Hippocampal formation (tissue), 2 donors: ENCODE measurements around the gene EP400.
"Not testable (repeated sequence)": the region's sequence is repeated elsewhere in the genome, so short reads cannot be mapped to it uniquely, and the experiment has no call there.

Experiments
- DNase-seq, 2 donors: peaks; one replicate each; lab custom pipeline; 2025; lab: John Stamatoyannopoulos, UW

Gene EP400

DNA sequence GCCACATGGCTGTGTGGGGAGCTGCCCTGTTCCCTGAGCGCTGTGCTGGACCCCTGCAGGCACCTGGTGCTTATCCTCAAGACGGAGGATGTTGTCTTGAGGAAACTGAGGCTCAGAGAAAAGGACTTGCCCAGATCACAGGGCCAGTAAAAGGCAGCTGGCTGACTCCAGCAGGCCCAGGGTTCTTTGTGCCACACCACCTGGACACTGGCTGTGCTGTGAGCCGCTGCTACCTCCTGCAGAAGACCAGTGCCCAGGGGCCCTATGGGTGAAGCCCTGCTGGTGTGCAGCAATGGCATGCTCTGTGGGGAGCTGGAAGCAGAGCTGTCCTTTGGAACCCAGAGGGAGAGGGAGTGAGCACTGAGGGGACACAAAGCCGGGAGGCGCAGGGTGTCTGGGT is 118.5 kb downstream of the EP400 start:
- no peak for DNase-seq

DNA sequence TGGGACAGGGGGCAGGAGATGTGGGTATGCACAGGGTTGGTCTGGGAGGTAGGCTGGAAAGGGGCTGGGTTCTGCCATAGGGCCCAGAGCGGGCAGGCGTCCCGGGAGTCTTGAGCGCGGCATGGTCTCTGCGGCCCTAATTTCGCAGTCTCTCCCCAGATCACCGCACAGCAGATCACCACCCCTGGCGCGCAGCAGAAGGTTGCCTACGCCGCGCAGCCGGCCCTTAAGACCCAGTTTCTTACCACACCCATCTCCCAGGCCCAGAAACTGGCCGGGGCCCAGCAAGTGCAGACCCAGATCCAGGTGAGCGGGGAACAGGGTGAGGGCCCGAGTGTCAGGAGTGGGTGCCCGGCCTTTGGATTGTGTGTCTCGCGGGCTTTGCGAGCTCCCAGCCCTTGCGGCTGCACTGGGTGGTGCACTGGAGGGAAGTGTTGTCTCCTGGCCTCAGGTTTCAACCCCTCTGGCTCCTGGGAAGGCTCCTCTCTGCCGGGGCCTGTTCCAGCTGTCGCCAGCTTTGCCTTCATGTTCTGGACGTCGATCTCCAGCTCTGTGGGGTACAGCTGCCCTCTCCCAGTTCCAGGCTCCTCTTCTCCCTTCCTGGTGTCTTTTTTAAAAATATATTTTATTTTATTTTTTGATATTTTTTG is 119.7 kb downstream of the EP400 start:
- no peak for DNase-seq

DNA sequence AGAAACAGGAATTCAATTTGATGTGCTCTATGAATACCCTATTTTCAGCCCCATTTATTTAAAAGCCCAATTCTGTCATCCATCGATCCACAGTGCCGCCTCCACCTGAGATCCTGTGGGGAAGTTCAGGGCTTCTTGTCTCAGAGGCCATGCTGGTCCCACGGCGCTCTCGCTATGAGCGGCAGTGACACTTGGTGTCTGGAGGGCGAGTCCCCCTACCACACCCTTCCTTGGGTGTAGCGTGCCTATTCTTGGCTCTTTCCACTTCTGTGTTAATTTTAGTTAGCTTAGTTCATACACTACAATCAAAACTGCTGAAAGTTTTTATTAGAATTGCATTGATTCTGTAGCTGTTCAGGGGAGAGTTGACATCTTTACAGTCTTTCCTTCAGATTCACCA is 120.6 kb downstream of the EP400 start:
- DNase-seq, result no peak

DNA sequence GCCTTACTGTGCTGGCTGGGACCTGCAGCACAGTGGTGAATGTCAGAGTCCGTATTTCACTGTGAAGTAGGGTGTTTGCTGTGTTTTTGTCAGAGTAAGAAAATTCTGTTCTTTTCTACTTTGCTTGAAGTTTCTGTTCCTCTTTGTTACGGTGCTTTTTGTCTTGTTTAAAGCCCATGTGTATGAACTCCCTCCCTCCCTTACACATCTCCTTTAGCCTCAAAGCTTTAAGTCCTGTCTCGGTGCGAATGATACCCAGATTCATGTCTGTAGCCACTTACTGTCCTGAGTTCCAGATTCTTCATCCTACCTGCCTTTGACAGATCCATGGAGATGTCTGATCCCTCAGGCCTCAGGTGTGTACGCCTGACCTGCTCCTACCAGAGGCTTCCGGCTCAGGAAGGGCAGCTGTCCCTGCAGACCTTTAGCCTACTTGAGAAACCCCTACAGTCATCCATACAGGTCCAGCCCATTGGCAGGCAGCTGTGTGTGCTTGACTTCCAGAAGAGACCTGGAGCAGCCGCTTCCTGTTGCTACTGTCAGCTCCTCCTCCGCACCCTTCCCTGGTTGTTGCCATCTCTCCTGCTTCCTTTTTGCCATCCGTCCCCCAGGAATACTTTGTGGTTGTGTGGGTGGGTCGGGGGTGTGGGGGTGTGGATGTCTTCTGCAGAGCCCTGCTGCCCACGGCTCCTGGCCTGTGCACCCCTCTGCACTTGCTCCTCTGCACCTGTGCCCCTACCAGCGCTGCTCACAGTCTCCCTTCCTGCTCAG is 121.5 kb downstream of the EP400 start:
- DNase-seq, result no peak

DNA sequence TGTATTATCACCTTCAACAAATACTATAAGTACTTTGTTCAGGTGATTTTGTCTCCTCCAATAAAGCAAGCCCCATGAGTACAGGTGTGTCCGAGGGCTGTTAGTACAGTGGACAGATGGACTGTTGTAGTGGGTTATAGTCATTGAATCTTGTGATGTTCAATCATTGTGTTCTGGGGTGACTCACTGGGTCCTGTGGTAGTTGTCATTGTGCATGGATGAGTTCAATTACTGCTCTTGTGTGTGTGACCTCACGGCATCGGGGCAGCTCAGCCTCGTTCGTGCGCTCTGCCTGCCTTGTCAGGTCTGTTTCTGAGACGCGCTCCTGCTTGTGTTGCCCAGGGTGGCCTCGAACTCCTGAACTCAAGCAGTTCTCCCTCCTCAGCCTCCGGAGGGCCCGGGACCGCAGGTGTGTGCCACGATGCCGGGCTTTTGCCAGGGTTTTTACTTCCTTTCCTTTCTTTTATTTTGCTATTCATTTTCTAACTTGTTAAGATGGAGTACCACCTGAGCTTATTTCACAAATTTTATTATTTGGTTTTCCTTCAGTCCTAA is 122.2 kb downstream of the EP400 start:
- no peak for DNase-seq

DNA sequence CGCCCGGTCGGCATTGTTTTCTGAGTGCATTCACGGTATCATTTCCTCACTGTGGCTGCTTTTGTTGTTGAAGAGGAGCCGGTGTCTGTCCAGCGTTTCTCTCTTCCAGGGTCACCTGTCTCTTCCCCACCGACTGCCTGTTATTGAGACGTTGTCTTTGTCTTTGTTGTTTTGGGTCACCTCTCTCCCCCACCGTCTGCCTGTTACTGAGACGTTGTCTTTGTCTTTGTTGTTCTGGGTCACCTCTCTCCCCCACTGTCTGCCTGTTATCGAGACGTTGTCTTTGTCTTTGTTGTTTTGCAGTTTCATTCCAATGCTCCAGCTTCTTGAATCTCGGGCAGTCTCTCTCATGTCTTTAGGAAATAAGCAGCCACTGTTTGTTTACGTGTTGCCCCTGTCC is 124.5 kb downstream of the EP400 start:
- DNase-seq, result no peak

DNA sequence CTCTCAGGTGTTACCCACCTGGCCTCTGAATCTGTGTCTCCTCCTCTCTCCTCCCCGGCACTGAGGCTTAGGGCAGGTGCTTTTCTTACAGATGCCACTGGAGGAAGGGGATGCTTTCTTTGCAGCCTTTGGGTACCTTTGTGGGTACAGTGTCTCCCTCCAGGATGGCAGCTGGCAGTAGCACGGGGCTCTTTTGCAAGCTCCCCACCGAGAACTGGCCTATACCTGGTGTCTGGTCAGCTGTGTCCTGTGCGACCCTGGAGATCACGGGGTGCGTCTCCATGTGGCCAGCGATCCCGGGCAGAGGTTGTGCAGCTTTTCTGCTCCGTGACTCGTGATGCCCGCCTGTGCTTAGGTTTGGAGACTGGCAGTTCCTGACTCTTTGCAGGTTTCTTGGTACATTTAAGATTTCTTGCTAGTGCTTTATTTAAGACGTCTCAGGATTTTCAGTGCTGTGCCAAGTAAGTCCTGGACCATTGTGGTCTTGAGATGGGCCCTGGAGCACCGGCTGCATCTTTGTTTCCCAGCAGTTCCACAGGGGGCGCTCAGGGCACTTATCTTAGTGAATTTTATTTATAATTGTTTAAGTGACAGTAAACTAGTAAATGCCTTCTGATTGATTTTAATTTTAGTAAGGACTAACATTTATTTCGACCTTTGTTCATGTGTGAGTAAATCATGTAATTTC is 125.4 kb downstream of the EP400 start:
- DNase-seq, result no peak

DNA sequence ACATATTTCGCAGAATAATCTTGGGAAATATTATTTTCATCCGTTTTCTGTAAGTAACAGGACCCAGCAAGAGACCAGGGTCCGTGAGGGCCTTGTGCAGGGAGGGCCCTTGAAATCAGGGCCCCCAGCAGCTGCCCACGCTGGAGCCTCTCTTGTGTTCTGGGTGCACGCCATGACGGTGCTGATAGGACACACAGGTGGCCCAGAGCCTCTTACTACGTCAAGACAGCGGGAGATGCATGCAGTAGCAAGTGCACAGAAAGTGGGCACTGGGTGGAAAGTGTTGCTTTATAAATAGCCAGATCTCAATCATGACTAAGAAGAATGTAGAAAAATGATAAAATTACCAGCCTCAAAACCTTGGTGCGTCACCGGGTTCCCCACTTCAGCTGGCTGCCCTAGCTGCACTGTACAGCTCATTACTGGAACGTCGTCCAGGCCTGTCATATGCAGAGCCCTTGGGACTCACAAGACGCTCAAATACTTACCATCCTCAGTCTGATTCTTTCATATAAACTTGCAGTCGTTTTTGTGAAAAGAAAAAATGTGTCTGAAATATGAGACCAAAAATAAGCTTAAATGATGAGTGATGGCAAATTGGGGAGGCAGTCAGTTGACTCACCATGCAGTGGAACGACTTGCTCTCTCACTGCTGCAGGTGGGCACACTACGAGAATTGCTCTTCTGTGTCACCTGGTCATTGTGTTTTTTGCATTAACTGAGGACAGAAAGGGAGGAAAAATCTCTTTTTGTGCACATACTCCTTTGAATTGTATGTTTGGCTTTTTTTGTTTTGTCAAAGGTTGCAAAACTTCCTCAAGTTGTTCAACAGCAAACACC is 126.2 kb downstream of the EP400 start:
- DNase-seq, result no peak

DNA sequence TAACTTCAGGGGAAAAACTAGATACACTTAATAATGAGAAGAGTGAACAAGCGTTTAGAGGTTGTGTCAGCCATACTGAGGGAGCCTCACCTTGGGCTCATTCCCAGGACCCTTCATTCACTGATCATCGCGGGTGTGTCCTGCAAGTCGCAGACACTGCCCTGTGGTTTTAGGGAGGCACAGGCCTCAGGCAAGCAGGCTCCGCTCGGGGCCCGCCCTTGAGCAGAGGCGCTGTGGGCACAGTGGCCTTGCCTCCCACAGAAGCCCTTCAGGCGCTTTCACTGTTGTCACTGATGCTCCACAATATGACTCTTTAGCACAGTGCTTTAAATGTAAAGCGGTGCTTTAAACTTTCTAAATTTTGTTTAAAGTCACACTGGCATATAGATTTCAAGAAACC is 127.0 kb downstream of the EP400 start:
- DNase-seq, result no peak

DNA sequence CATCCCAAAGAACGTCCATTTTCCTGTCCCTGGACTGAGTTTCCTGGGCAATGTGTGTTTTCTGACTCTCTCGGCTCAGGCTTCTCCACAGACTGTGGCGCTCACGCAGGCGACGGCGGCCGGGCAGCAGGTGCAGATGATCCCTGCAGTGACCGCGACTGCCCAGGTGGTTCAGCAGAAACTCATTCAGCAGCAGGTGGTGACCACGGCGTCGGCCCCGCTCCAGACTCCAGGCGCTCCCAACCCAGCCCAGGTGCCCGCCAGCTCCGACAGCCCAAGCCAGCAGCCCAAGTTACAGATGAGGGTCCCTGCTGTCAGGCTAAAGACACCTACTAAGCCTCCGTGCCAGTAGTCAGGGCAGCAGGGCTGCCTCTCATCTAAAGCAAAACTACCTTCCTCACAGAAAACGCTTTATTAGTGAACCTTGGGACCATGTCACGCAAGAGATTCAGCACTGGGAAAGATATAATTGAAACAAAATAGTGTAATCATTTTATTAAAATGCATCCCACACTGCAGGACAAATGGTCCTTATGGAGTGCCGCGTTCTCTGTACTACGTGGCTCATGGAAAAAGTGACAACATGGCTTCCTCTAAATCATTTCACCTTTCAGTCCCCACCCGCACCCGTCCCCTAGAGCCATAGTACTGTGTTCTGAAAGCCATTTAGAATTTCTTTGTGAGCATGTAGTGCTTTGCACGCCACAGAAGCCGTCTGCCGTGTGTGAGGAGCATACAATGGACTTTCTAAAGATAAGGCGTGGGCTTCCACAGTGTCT is 127.8 kb downstream of the EP400 start:
- DNase-seq, result no peak

DNA sequence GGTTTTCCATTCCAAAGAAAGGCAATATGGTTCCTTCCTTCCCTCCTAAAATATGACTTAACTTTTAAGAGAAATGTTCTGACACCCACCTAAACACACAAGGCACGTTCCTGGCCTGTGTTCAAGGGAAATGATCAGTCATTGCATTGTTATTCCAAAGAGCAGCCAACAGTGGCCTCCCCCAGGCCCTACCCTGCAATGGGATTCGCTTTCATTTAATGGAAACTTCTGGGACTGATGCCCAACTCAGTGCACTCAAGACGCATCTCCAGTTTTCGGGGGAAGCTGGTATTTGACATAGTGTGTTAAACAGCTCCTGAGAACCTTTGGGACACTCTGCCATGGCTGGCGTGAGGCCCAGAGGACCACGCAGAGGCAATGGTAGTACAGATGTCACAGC is 128.4 kb downstream of the EP400 start:
- DNase-seq, result no peak

DNA sequence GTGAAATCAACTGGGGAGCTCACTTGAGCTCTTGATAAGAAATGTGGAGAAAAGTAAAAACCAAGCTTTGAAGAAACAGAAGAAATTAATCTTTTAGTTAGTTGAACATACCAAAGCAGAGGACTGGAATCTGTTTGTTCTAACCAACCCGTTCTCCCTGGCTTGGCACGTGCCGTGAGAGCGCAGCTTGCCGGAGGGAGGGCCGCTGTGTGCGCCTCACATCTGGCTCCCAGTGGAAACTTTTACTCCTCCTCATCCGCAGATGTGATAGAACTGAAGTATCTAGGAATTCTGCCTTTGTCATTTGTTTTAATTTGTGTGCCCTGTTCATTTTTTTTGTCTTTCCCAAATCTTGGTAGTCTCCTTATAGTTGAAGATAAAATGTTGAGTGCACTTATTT is 129.5 kb downstream of the EP400 start:
- DNase-seq, result no peak

DNA sequence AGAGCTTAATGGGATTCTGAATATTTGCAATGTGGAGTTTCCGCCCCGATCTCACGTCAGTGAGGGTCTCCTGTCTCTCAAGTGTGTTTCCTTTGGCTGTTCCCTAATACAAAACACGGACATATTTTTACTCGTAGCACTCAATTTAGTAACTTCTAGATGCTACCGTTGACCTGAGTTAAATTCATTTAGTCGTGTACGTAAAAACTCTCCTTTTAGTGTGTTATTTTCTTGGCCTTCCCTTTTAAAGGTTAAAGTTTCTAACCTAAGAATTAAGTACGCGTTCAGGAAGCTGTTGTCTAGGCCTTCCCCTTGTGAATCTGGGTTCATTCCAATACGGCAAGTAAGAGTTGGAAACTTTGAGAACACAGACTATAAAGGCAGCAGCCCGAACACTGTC is 130.0 kb downstream of the EP400 start:
- DNase-seq, result no peak

DNA sequence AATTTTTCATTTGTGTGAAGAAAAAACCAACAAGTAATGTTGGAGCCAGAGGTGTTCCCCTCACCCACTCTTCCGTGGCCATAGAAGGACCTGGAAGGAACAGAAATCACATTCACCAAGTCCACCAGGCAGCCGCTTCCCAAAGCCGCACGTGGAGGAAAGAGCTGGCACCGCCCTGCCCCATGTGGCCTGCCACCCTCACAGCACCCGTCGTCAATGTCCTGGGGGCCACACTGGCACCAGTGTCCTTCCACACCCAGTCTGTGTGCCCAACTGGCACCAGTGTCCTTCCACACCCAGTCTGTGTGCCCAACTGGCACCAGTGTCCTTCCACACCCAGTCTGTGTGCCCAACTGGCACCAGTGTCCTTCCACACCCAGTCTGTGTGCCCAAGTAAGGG is 130.8 kb downstream of the EP400 start:
- not testable (repeated sequence) for DNase-seq

DNA sequence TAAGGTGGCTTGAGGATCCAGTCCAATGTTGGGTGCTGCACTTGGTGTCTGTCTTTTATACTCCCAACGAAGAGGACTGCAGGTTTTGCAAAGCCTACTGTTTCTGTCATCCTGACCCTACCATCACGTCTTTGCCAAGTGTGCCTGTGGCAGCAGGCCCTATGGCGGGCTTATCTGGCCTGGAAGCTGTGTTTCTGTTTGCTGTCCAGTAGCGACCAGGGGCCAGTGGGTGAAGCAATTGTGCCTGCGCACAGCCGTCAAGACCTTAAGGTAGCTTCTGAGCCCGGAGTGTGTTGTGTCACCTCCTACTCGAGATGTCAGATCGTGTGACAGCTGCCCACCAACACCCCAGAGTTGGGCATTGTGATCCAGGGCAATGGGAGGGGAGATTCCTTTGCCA is 131.7 kb downstream of the EP400 start:
- DNase-seq, result no peak

DNA sequence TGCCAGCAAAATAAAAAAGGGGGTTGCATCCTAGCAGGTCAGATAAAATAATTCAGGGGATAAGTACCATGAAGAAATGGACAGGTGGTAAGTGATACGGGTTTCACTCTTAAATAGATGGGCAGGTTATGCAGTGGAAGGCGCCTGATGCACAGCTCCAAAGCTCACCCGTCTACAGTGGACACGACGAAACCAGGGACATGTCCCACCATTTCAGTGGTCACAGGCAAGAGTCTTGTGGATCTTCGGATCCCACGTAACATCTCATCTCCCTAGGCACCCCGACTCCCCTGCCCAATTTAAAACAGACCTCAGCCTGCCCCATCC is 133.8 kb downstream of the EP400 start:
- no peak for DNase-seq

DNA sequence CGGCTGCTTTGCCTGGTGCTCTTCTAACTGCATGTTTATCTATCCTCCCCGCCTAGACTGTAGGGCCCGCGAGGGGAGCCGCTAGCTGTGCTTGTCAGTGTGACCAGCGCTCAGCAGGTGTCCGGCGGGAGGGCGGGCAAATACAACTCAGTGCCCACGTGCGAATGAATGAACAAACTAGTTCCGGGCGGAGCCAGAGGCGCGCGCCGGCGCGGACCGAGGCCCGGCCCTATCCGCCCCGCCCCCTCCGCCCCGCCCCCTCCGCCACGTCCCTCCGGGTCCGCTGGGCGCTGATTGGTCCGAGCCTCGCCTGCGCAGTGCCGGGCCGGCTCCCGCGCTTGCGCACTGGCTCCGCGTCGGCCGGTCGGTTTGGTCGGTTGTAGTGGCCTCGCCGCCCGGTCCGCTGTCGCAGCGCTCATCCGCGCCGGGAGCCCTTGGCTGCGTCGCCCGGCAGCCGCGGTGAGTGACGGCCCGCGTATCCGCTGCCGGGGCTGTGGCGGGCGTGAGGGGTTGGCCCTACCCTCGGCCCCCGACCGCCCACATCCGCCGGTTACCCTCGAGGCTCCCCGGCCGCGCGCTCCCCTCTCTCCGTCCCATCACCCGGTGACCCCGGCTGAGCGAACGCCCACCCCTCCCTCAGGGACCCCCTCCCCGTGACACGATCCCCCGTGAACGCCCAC is 134.3 kb downstream of the EP400 start:
- peak; percentile 74 to 86 for DNase-seq

DNA sequence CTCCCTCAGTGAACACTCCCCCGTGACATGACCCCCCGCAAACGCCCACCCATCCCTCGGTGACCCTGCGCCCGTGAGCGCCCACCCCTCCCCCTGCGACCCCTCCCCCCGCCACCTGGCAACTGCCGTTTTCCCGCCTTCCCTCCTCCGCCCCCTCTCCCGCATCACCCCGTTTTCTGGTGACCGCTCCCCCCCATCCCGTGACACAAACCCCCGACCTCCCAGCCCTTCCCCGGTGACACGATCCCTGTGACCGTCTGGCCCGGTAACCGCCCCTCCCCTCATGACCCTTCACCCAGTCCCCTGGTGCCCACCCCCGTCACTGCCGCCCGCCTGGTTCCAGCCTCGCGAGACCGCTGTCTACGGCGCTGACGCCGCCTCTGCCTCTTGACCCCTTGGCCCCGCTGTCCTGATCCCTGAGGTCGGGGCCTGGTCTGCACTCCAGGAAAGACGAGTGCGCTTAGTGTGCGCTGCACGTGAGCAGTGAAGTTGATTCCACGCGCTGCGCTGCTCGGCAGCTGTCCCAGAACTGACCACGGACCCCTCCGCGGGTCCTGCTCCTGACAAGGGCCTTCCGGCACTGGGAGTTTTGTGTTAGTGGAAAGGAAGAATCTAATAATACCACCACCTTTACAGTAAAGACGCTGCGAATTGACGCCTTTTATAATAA is 135.0 kb downstream of the EP400 start:
- DNase-seq, result no peak

DNA sequence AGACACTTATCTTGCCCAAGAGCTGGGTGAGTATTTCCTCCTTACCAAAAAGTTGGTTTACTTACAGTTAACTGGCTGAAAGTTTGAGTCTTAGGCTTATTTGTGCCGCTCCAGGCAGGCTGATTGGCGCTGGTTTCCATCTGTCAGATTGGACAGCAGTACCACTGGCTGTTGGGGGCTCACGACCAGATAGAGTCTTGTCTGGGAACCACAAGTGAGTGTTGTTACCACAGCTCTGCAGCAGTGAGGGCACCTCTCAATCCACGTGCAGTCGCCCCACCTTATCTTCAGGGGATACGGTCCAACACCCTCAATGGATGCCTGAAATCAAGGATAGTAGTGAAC is 135.5 kb downstream of the EP400 start:
- no peak for DNase-seq

DNA sequence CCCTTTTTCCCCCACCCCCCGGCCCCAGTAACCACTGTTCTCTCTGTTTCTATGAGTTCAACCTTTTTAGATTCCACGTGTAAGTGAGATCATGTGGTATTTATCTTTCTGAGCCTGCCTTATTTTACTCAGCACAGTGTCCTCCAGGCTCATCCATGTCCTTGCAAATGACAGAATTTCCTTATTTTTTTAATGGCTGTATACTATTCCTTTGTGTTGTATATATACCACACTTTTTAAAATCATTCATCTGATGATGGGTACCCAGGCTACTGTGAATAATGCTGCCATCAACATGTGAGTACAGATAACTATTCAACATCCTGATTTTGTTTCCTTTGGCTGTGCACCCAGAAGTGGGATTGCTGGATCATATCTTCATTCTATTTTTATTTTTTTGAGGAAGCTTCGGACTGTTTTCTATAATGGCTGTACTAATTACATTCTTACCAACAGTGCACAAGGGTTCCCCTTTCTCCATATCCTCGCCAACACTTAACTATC is 139.7 kb downstream of the EP400 start:
- DNase-seq, result no peak
